HepG2 (cell line): ENCODE data around the gene SLC25A23. TPM values are rescaled to one million over a fixed set of nuclear protein-coding genes. Genes with fewer than 3 reads are reported as not detected.

Experiments
- FOXM1 ChIP-seq: sonication (generic); formaldehyde crosslinking; IDR thresholded peaks from 2 replicates; pipeline ENCODE4 v1.5.0; 2020; ENCODE audit warnings: missing genetic modification reagents
- GTF3A ChIP-seq: sonication (generic); formaldehyde crosslinking; conservative IDR thresholded peaks from 2 replicates; pipeline ENCODE4 v1.4.0; 2020; ENCODE audit warnings: mild to moderate bottlenecking, missing genetic modification reagents
- MIXL1 ChIP-seq: IDR thresholded peaks from 2 replicates; pipeline ENCODE4 v1.6.1; 2016
- NFE2 ChIP-seq: sonication (generic); formaldehyde crosslinking; IDR thresholded peaks from 2 replicates; pipeline ENCODE4 v1.4.0; 2020; ENCODE audit warnings: missing genetic modification reagents
- SKI ChIP-seq: fragments of 450-650 bp; IDR thresholded peaks from one replicate; pipeline ENCODE4 v1.6.1; 2018; ENCODE audit warnings: mild to moderate bottlenecking; ENCODE audit not compliant: partially characterized antibody
- SMARCE1 ChIP-seq: fragments of 450-650 bp; IDR thresholded peaks from 2 replicates; pipeline ENCODE4 v1.6.1; 2017; ENCODE audit warnings: borderline replicate concordance
- TBX3 ChIP-seq: fragments of 450-650 bp; IDR thresholded peaks from 2 replicates; pipeline ENCODE4 v1.6.1; 2017; ENCODE audit warnings: antibody characterized with exemption, mild to moderate bottlenecking, inconsistent platforms, borderline replicate concordance
- ZFP62 ChIP-seq: sonication (generic); formaldehyde crosslinking; IDR thresholded peaks from 2 replicates; pipeline ENCODE4 v1.4.0; 2020; ENCODE audit warnings: missing genetic modification reagents
- ZNF232 ChIP-seq: sonication (generic); formaldehyde crosslinking; IDR thresholded peaks from 2 replicates; pipeline ENCODE4 v1.4.0; 2020; ENCODE audit warnings: missing genetic modification reagents, borderline replicate concordance
- ZNF7 ChIP-seq: IDR thresholded peaks from 2 replicates; pipeline ENCODE4 v1.6.1; 2016; ENCODE audit warnings: missing biosample characterization, missing genetic modification reagents
- polyA plus RNA-seq, 8 experiments: library from polyadenylated mRNA; depleted of rRNA in 3 of 8; stranded (reverse) in 7 of 8; unstranded in 1 of 8; fragments of >200 nt; fragmentation: Illumina TruSeq in 4 of 8; extraction: Trizol in 4 of 8; gene quantifications; 2 replicates each; pipeline versions ENCODE4 v1.2.1 to v1.2.3, GENCODE V29; 2011 to 2016; ENCODE audit warnings: low read depth in 4 of 8, missing spikeins in 1 of 8, mixed read lengths in 1 of 8; ENCODE audit not compliant: insufficient read depth in 1 of 8
- total RNA-seq, 5 experiments: library from RNA; depleted of rRNA; stranded (reverse); fragments of >200 nt; fragmentation: Illumina TruSeq; extraction: Trizol; gene quantifications; 2 replicates each; pipeline ENCODE4 v1.2.3, GENCODE V29; 2016; ENCODE audit warnings: low read depth in 1 of 5
- TF ChIP-seq, protein P1 (sequence below): sonication (generic); formaldehyde crosslinking; IDR thresholded peaks from 2 replicates; pipeline ENCODE4 v1.9.0; 2021; ENCODE audit warnings: missing genetic modification reagents, borderline replicate concordance
- TF ChIP-seq, protein P2 (sequence below): sonication (generic); formaldehyde crosslinking; IDR thresholded peaks from 2 replicates; pipeline ENCODE4 v1.4.0; 2020; ENCODE audit warnings: mild to moderate bottlenecking, missing genetic modification reagents
- TF ChIP-seq, protein P3 (sequence below): sonication (generic); formaldehyde crosslinking; IDR thresholded peaks from 2 replicates; pipeline ENCODE4 v1.4.0; 2020; ENCODE audit warnings: missing genetic modification reagents, borderline replicate concordance
- TF ChIP-seq, protein P4 (sequence below): sonication (generic); formaldehyde crosslinking; conservative IDR thresholded peaks from 2 replicates; pipeline ENCODE4 v1.8.0; 2022; ENCODE audit warnings: mild to moderate bottlenecking, moderate library complexity, missing genetic modification reagents

Gene SLC25A23
- total and polyA plus RNA-seq, 2 of the 13 experiments (the other 11 are each of a cell fraction or from before 2014, with no cell fraction given), result 12.4 to 15.2 TPM

DNA sequence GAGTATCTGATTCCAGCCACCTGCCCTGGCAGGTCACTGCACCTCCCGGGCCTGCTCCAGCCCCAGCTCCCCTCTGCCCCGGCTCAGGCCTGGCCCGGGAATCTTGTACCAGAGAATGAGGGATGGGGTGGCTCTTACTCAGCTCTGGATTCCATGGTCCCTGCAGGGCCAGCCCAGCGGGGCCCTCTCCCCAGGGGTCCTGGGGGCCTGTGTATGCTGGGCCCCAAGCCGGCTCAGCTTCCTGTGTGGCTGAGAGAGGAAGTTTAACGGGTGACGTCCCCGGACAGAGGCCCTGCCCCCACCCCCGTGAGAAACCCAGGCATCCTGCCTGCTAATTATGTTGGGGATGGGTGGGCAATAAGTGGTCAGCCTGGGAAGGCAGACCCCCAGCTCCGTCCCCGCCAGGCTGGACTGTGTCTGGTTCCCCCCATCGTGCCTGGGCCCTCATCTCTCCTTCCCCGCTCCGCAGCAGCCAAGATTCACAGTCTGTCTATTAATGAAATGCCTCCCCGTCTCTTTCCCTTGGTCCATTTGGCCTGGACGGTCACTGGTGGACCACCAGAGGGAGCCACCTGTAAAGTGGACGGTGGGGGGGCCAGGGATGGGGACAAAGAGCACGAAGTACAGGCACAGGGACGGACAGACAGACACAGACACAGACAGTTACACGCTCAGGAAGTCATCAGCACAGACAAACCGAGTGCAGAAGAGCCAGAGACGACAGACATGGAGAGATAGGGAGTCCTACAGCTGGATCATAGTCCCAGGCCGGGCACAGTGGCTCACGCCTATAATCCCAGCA lies 22.1 kb upstream of the SLC25A23 start, which contains the start of gene DENND1C (continued):
- no peak for TF ChIP-seq FOXM1
- no peak for TF ChIP-seq ZFP62 (CRISPR knock-in tag)
- TF ChIP-seq, protein P1, sequence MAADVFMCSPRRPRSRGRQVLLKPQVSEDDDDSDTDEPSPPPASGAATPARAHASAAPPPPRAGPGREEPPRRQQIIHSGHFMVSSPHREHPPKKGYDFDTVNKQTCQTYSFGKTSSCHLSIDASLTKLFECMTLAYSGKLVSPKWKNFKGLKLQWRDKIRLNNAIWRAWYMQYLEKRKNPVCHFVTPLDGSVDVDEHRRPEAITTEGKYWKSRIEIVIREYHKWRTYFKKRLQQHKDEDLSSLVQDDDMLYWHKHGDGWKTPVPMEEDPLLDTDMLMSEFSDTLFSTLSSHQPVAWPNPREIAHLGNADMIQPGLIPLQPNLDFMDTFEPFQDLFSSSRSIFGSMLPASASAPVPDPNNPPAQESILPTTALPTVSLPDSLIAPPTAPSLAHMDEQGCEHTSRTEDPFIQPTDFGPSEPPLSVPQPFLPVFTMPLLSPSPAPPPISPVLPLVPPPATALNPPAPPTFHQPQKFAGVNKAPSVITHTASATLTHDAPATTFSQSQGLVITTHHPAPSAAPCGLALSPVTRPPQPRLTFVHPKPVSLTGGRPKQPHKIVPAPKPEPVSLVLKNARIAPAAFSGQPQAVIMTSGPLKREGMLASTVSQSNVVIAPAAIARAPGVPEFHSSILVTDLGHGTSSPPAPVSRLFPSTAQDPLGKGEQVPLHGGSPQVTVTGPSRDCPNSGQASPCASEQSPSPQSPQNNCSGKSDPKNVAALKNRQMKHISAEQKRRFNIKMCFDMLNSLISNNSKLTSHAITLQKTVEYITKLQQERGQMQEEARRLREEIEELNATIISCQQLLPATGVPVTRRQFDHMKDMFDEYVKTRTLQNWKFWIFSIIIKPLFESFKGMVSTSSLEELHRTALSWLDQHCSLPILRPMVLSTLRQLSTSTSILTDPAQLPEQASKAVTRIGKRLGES (CRISPR knock-in tag), result no peak
- TF ChIP-seq, protein P2, sequence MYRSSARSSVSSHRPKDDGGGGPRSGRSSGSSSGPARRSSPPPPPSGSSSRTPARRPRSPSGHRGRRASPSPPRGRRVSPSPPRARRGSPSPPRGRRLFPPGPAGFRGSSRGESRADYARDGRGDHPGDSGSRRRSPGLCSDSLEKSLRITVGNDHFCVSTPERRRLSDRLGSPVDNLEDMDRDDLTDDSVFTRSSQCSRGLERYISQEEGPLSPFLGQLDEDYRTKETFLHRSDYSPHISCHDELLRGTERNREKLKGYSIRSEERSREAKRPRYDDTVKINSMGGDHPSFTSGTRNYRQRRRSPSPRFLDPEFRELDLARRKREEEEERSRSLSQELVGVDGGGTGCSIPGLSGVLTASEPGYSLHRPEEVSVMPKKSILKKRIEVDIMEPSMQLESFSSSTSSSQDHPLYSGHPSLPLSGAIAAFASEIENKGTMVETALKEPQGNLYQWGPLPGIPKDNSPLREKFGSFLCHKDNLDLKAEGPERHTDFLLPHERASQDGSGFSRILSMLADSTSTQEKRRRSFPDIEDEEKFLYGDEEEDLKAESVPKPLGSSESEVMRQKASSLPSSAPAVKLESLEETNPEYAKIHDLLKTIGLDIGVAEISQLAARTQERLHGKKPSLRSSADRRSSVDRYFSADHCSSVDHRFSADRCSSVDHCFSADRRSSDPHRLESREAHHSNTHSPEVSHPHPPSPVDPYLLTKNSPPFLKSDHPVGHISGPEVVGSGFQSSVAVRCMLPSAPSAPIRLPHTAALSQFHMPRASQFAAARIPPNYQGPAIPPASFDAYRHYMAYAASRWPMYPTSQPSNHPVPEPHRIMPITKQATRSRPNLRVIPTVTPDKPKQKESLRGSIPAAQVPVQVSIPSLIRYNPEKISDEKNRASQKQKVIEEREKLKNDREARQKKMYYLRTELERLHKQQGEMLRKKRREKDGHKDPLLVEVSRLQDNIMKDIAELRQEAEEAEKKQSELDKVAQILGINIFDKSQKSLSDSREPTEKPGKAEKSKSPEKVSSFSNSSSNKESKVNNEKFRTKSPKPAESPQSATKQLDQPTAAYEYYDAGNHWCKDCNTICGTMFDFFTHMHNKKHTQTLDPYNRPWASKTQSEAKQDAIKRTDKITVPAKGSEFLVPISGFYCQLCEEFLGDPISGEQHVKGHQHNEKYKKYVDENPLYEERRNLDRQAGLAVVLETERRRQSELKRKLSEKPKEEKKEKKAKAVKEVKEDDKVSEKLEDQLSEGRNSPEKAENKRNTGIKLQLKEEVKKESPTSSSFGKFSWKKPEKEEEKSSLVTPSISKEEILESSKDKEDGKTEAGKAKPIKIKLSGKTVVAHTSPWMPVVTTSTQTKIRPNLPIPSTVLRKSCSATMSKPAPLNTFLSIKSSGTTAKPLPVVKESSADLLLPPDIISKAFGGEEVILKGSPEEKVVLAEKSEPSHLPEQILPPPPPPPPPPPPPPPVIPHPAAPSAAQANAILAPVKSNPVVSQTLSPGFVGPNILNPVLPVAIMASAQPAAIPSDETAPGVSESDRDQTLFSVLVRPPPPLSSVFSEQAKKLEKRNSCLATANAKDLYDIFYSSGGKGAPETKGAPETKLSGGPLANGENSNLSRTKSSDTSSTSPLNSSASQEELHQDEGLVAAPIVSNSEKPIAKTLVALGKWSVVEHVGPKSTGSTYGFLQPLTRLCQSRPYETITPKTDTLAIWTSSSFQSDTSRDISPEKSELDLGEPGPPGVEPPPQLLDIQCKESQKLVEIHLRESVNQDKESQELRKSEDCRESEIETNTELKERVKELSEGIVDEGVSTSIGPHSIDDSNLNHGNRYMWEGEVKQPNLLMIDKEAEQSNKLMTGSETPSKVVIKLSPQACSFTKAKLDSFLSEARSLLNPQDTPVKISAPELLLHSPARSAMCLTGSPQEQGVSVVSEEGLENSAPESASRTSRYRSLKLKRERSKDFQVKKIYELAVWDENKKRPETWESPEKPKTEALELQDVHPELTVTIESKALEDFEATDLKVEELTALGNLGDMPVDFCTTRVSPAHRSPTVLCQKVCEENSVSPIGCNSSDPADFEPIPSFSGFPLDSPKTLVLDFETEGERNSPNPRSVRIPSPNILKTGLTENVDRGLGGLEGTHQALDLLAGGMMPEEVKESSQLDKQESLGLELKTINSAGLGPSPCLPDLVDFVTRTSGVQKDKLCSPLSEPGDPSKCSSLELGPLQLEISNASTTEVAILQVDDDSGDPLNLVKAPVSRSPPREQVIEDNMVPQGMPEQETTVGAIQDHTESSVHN, result no peak
- TF ChIP-seq, protein P3, sequence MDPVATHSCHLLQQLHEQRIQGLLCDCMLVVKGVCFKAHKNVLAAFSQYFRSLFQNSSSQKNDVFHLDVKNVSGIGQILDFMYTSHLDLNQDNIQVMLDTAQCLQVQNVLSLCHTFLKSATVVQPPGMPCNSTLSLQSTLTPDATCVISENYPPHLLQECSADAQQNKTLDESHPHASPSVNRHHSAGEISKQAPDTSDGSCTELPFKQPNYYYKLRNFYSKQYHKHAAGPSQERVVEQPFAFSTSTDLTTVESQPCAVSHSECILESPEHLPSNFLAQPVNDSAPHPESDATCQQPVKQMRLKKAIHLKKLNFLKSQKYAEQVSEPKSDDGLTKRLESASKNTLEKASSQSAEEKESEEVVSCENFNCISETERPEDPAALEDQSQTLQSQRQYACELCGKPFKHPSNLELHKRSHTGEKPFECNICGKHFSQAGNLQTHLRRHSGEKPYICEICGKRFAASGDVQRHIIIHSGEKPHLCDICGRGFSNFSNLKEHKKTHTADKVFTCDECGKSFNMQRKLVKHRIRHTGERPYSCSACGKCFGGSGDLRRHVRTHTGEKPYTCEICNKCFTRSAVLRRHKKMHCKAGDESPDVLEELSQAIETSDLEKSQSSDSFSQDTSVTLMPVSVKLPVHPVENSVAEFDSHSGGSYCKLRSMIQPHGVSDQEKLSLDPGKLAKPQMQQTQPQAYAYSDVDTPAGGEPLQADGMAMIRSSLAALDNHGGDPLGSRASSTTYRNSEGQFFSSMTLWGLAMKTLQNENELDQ (CRISPR knock-in tag), result no peak
- TF ChIP-seq, protein P4, sequence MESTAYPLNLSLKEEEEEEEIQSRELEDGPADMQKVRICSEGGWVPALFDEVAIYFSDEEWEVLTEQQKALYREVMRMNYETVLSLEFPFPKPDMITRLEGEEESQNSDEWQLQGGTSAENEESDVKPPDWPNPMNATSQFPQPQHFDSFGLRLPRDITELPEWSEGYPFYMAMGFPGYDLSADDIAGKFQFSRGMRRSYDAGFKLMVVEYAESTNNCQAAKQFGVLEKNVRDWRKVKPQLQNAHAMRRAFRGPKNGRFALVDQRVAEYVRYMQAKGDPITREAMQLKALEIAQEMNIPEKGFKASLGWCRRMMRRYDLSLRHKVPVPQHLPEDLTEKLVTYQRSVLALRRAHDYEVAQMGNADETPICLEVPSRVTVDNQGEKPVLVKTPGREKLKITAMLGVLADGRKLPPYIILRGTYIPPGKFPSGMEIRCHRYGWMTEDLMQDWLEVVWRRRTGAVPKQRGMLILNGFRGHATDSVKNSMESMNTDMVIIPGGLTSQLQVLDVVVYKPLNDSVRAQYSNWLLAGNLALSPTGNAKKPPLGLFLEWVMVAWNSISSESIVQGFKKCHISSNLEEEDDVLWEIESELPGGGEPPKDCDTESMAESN (CRISPR knock-in tag), result no peak
- TF ChIP-seq TBX3, result no peak
- TF ChIP-seq ZNF7, result no peak
- TF ChIP-seq SMARCE1, result no peak
- TF ChIP-seq ZNF232 (CRISPR knock-in tag), result no peak
- no peak for TF ChIP-seq GTF3A (CRISPR knock-in tag)
- TF ChIP-seq NFE2 (CRISPR knock-in tag), result no peak
- TF ChIP-seq MIXL1 (CRISPR knock-in tag), result no peak
- TF ChIP-seq SKI, result peak; percentile 56
